Measurements from ENCODE around the gene GIMAP1.

DNA sequence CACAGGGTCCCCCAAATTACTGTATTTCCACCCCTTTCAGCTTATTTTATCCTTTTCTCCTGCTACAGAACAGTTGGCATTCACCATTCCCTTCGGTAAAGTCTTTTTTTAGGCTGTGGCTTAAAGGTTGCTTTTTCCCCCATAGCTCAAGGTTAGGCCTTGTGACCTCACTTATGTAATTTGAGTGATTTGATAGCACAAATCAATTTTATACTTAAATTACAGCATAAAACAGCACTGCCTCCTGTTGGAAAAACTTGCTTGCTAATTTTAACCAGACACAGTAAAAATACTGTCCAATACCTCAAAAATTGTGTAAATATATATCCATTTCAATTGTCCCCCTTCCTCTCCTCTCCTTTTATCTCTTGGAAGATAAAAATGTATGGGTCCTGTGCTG, 7.1 kb downstream of the GIMAP1 start:
- TF ChIP-seq CTCF (IDR thresholded peaks at IDR 0.05) (no peak), POLR2A (IDR thresholded peaks at IDR 0.05) (no peak), POLR2AphosphoS5 (IDR thresholded peaks at IDR 0.05) (no peak), EP300 (IDR thresholded peaks at IDR 0.05) (no peak)

All from sigmoid colon (tissue), 4 donors.